HepG2 (cell line): ENCODE results near the gene POFUT1. TPM values are rescaled to one million over a fixed set of nuclear protein-coding genes. Genes with fewer than 3 reads are reported as not detected.
A peak's percentile ranks its signal among the peaks of the same experiment; 100 is the strongest.

Experiments
- CEBPG ChIP-seq: IDR thresholded peaks from 2 replicates; pipeline ENCODE4 v1.6.1; 2016
- DPF2 ChIP-seq: sonication (generic); formaldehyde crosslinking; IDR thresholded peaks from 2 replicates; pipeline ENCODE4 v1.4.0; 2020; ENCODE audit warnings: mild to moderate bottlenecking, low read depth, missing genetic modification reagents, borderline replicate concordance
- NCOA5 ChIP-seq: sonication (generic); formaldehyde crosslinking; IDR thresholded peaks from 2 replicates; pipeline ENCODE4 v1.4.0; 2020; ENCODE audit warnings: missing genetic modification reagents
- NR2F6 ChIP-seq, 2 experiments: IDR thresholded peaks; 2 replicates each; pipeline ENCODE4 v1.6.1; 2016; ENCODE audit warnings: antibody characterized with exemption in 1 of 2, mild to moderate bottlenecking in 1 of 2
- PPARG ChIP-seq: conservative IDR thresholded peaks from 2 replicates; pipeline ENCODE4 v1.6.1; 2016; ENCODE audit warnings: missing biosample characterization, missing genetic modification reagents
- SYNCRIP ChIP-seq: fragments of 200-400 bp; formaldehyde crosslinking; IDR thresholded peaks from 2 replicates; pipeline ENCODE4 v1.6.1; 2018; ENCODE audit warnings: mild to moderate bottlenecking, low read depth, low read length; ENCODE audit not compliant: insufficient read depth
- TCF12 ChIP-seq, 2 experiments: fragments of 450-650 bp in 1 of 2; sonication (generic) in 1 of 2; formaldehyde crosslinking in 1 of 2; IDR thresholded peaks; 2 replicates each; pipeline versions ENCODE4 v1.6.1 to v1.8.0; 2017 to 2022; ENCODE audit warnings: antibody characterized with exemption in 1 of 2, mild to moderate bottlenecking in 1 of 2, missing genetic modification reagents in 1 of 2, moderate library complexity in 1 of 2
- ZNF121 ChIP-seq: sonication (generic); formaldehyde crosslinking; IDR thresholded peaks from 2 replicates; pipeline ENCODE4 v1.5.0; 2020; ENCODE audit warnings: mild to moderate bottlenecking, missing genetic modification reagents
- ZNF160 ChIP-seq: sonication (generic); formaldehyde crosslinking; IDR thresholded peaks from 2 replicates; pipeline ENCODE4 v1.8.0; 2022; ENCODE audit warnings: mild to moderate bottlenecking, inconsistent platforms, missing genetic modification reagents
- polyA plus RNA-seq, 8 experiments: library from polyadenylated mRNA; depleted of rRNA in 3 of 8; stranded (reverse) in 7 of 8; unstranded in 1 of 8; fragments of >200 nt; fragmentation: Illumina TruSeq in 4 of 8; extraction: Trizol in 4 of 8; gene quantifications; 2 replicates each; pipeline versions ENCODE4 v1.2.1 to v1.2.3, GENCODE V29; 2011 to 2016; ENCODE audit warnings: low read depth in 4 of 8, missing spikeins in 1 of 8, mixed read lengths in 1 of 8; ENCODE audit not compliant: insufficient read depth in 1 of 8
- total RNA-seq, 5 experiments: library from RNA; depleted of rRNA; stranded (reverse); fragments of >200 nt; fragmentation: Illumina TruSeq; extraction: Trizol; gene quantifications; 2 replicates each; pipeline ENCODE4 v1.2.3, GENCODE V29; 2016; ENCODE audit warnings: low read depth in 1 of 5
- TF ChIP-seq, protein P1 (sequence below): sonication (generic); formaldehyde crosslinking; IDR thresholded peaks from 2 replicates; pipeline ENCODE4 v1.4.0; 2020; ENCODE audit warnings: missing genetic modification reagents
- TF ChIP-seq, protein P2 (sequence below): sonication (generic); IDR thresholded peaks from 2 replicates; pipeline ENCODE4 v1.6.1; 2016; ENCODE audit warnings: low read depth, borderline replicate concordance
- TF ChIP-seq, protein P3 (sequence below): IDR thresholded peaks from 2 replicates; pipeline ENCODE4 v1.4.0; 2020; ENCODE audit warnings: mild to moderate bottlenecking, missing genetic modification reagents
- TF ChIP-seq, protein P4 (sequence below): sonication (generic); formaldehyde crosslinking; IDR thresholded peaks from 2 replicates; pipeline ENCODE4 v1.4.0; 2020; ENCODE audit warnings: missing genetic modification reagents
- TF ChIP-seq, protein P5 (sequence below): sonication (generic); formaldehyde crosslinking; IDR thresholded peaks from 2 replicates; pipeline ENCODE4 v1.5.1; 2020; ENCODE audit warnings: mild to moderate bottlenecking, missing genetic modification reagents, moderate library complexity
- TF ChIP-seq, protein P6 (sequence below): IDR thresholded peaks from 2 replicates; pipeline ENCODE4 v1.6.1; 2016; ENCODE audit warnings: low read depth, borderline replicate concordance

Gene POFUT1
- total and polyA plus RNA-seq, 2 of the 13 experiments (the other 11 are each of a cell fraction or from before 2014, with no cell fraction given), result 35.5 to 58.3 TPM

DNA sequence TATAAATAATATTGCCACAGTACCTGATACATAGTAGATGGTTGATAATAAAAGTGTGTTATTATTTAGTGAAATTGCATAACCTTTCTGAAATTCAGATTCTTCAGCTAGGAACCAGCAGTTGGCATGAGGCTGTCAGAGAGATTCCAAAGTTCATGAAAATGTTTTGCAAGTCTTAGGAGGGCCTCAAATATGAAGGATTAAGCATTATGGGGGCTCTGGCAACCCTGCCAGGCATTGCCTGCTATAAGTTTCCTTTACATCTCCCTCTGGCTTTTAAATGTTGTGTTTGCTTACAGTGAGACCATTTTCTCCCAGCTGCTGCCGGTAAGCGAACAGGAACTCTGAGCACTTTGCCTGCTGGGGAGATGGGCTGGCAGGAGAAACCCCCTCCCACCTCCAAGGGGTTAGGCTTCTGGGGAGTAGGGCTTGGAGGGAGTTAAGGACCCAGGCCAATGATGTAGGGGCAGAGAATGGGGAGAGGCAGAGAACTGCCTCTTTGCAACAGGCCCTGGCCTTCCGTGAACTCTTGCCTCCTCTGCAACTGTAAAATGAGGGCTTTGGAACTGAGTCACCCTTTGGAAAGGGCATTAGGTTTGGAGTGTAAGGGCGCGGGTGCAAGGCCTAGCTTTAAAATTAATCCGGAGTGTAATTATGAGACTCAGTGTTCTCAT is 36.6 kb downstream of the POFUT1 start (continued):
- TF ChIP-seq, protein P1, sequence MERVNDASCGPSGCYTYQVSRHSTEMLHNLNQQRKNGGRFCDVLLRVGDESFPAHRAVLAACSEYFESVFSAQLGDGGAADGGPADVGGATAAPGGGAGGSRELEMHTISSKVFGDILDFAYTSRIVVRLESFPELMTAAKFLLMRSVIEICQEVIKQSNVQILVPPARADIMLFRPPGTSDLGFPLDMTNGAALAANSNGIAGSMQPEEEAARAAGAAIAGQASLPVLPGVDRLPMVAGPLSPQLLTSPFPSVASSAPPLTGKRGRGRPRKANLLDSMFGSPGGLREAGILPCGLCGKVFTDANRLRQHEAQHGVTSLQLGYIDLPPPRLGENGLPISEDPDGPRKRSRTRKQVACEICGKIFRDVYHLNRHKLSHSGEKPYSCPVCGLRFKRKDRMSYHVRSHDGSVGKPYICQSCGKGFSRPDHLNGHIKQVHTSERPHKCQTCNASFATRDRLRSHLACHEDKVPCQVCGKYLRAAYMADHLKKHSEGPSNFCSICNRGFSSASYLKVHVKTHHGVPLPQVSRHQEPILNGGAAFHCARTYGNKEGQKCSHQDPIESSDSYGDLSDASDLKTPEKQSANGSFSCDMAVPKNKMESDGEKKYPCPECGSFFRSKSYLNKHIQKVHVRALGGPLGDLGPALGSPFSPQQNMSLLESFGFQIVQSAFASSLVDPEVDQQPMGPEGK (CRISPR knock-in tag), result no peak; the same call in 1 of the 2 replicates
- TF ChIP-seq TCF12 (IDR thresholded peaks at IDR 0.05), result no peak
- no peak for TF ChIP-seq TCF12 (CRISPR knock-in tag; IDR thresholded peaks at IDR 0.05)
- TF ChIP-seq NR2F6 (IDR thresholded peaks at IDR 0.05), result no peak
- TF ChIP-seq NR2F6 (CRISPR knock-in tag; IDR thresholded peaks at IDR 0.05), result peak; percentile 3; the same call in 1 of the 2 replicates
- no peak for TF ChIP-seq NCOA5
- TF ChIP-seq, protein P2, sequence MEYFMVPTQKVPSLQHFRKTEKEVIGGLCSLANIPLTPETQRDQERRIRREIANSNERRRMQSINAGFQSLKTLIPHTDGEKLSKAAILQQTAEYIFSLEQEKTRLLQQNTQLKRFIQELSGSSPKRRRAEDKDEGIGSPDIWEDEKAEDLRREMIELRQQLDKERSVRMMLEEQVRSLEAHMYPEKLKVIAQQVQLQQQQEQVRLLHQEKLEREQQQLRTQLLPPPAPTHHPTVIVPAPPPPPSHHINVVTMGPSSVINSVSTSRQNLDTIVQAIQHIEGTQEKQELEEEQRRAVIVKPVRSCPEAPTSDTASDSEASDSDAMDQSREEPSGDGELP, result peak; percentile 28; the same call in 1 of the 2 replicates
- peak; percentile 52; the same call in 1 of the 2 replicates for TF ChIP-seq DPF2 (CRISPR knock-in tag)
- TF ChIP-seq, protein P3, sequence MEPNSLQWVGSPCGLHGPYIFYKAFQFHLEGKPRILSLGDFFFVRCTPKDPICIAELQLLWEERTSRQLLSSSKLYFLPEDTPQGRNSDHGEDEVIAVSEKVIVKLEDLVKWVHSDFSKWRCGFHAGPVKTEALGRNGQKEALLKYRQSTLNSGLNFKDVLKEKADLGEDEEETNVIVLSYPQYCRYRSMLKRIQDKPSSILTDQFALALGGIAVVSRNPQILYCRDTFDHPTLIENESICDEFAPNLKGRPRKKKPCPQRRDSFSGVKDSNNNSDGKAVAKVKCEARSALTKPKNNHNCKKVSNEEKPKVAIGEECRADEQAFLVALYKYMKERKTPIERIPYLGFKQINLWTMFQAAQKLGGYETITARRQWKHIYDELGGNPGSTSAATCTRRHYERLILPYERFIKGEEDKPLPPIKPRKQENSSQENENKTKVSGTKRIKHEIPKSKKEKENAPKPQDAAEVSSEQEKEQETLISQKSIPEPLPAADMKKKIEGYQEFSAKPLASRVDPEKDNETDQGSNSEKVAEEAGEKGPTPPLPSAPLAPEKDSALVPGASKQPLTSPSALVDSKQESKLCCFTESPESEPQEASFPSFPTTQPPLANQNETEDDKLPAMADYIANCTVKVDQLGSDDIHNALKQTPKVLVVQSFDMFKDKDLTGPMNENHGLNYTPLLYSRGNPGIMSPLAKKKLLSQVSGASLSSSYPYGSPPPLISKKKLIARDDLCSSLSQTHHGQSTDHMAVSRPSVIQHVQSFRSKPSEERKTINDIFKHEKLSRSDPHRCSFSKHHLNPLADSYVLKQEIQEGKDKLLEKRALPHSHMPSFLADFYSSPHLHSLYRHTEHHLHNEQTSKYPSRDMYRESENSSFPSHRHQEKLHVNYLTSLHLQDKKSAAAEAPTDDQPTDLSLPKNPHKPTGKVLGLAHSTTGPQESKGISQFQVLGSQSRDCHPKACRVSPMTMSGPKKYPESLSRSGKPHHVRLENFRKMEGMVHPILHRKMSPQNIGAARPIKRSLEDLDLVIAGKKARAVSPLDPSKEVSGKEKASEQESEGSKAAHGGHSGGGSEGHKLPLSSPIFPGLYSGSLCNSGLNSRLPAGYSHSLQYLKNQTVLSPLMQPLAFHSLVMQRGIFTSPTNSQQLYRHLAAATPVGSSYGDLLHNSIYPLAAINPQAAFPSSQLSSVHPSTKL (CRISPR knock-in tag), result peak; percentile 45
- peak; percentile 48; the same call in 1 of the 2 replicates for TF ChIP-seq ZNF121
- TF ChIP-seq, protein P4, sequence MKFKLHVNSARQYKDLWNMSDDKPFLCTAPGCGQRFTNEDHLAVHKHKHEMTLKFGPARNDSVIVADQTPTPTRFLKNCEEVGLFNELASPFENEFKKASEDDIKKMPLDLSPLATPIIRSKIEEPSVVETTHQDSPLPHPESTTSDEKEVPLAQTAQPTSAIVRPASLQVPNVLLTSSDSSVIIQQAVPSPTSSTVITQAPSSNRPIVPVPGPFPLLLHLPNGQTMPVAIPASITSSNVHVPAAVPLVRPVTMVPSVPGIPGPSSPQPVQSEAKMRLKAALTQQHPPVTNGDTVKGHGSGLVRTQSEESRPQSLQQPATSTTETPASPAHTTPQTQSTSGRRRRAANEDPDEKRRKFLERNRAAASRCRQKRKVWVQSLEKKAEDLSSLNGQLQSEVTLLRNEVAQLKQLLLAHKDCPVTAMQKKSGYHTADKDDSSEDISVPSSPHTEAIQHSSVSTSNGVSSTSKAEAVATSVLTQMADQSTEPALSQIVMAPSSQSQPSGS (CRISPR knock-in tag), result no peak
- TF ChIP-seq CEBPG (CRISPR knock-in tag), result peak; percentile 75
- TF ChIP-seq PPARG, result peak; percentile 43; the same call in 1 of the 2 replicates
- TF ChIP-seq, protein P5, sequence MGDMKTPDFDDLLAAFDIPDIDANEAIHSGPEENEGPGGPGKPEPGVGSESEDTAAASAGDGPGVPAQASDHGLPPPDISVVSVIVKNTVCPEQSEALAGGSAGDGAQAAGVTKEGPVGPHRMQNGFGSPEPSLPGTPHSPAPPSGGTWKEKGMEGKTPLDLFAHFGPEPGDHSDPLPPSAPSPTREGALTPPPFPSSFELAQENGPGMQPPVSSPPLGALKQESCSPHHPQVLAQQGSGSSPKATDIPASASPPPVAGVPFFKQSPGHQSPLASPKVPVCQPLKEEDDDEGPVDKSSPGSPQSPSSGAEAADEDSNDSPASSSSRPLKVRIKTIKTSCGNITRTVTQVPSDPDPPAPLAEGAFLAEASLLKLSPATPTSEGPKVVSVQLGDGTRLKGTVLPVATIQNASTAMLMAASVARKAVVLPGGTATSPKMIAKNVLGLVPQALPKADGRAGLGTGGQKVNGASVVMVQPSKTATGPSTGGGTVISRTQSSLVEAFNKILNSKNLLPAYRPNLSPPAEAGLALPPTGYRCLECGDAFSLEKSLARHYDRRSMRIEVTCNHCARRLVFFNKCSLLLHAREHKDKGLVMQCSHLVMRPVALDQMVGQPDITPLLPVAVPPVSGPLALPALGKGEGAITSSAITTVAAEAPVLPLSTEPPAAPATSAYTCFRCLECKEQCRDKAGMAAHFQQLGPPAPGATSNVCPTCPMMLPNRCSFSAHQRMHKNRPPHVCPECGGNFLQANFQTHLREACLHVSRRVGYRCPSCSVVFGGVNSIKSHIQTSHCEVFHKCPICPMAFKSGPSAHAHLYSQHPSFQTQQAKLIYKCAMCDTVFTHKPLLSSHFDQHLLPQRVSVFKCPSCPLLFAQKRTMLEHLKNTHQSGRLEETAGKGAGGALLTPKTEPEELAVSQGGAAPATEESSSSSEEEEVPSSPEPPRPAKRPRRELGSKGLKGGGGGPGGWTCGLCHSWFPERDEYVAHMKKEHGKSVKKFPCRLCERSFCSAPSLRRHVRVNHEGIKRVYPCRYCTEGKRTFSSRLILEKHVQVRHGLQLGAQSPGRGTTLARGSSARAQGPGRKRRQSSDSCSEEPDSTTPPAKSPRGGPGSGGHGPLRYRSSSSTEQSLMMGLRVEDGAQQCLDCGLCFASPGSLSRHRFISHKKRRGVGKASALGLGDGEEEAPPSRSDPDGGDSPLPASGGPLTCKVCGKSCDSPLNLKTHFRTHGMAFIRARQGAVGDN (CRISPR knock-in tag), result peak; percentile 34; the same call in 1 of the 2 replicates
- TF ChIP-seq, protein P6, sequence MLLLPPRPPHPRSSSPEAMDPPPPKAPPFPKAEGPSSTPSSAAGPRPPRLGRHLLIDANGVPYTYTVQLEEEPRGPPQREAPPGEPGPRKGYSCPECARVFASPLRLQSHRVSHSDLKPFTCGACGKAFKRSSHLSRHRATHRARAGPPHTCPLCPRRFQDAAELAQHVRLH, result peak; percentile 27; the same call in 1 of the 2 replicates
- no peak for TF ChIP-seq SYNCRIP
- TF ChIP-seq ZNF160 (CRISPR knock-in tag), result no peak
